GM19395 (cell line): ENCODE measurements around the gene FYB2.

Experiments
- ATAC-seq: cut with Tn5 transposase; IDR thresholded peaks from one replicate; pipeline ENCODE4 v1.9.1; 2021; ENCODE audit warnings: mild to moderate bottlenecking, moderate library complexity; ENCODE audit not compliant: unreplicated experiment

FYB2 gene

GRCh38 chr1:56835657-56836056 is 16.5 kb upstream of the FYB2 start:
- ATAC-seq, result no peak

- no peak for ATAC-seq
These were observed 15.1 kb upstream of the FYB2 start for GRCh38 chr1:56834137-56834900.

- no peak for ATAC-seq
These were observed 13.9 kb upstream of the FYB2 start for GRCh38 chr1:56833088-56833487.

GRCh38 chr1:56831871-56832693 is 12.9 kb upstream of the FYB2 start:
- peak; percentile 80 for ATAC-seq

GRCh38 chr1:56830052-56830451 is 10.8 kb upstream of the FYB2 start:
- no peak for ATAC-seq

- ATAC-seq, result no peak
These were observed 8.5 kb upstream of the FYB2 start for GRCh38 chr1:56827711-56828110.

- no peak for ATAC-seq
These were observed 6.2 kb upstream of the FYB2 start for GRCh38 chr1:56825436-56825835.

- ATAC-seq, result no peak
These were observed 5.7 kb upstream of the FYB2 start for GRCh38 chr1:56824938-56825337.

- no peak for ATAC-seq
These were observed 5.1 kb upstream of the FYB2 start for GRCh38 chr1:56824271-56824670.

- no peak for ATAC-seq
These were observed 2.2 kb upstream of the FYB2 start for GRCh38 chr1:56821462-56821797.

GRCh38 chr1:56820755-56821461 is 1.7 kb upstream of the FYB2 start:
- ATAC-seq, result peak; percentile 81

GRCh38 chr1:56817716-56818463 is 1.3 kb downstream of the FYB2 start:
- ATAC-seq, result no peak

- ATAC-seq, result peak; percentile 69
These were observed 2.3 kb downstream of the FYB2 start for GRCh38 chr1:56816909-56817308.

- no peak for ATAC-seq
These were observed 2.9 kb downstream of the FYB2 start for GRCh38 chr1:56816264-56816663.

GRCh38 chr1:56814205-56814604 is 5.0 kb downstream of the FYB2 start:
- no peak for ATAC-seq

- no peak for ATAC-seq
These were observed 7.9 kb downstream of the FYB2 start for GRCh38 chr1:56811331-56811730.

GRCh38 chr1:56808410-56808809 is 10.8 kb downstream of the FYB2 start:
- no peak for ATAC-seq

- no peak for ATAC-seq
These were observed 12.4 kb downstream of the FYB2 start for GRCh38 chr1:56806804-56807203.

- ATAC-seq, result no peak
These were observed 15.5 kb downstream of the FYB2 start for GRCh38 chr1:56803561-56804156.

GRCh38 chr1:56799605-56800400 is 19.4 kb downstream of the FYB2 start:
- ATAC-seq, result no peak
